Activated B cell treated with CpG ODN at 0.5 μM for 24 hours (primary cell): ENCODE results near the gene SOD1. TPM values are rescaled to one million over a fixed set of nuclear protein-coding genes. Genes with fewer than 3 reads are reported as not detected.

Experiments used
- ATAC-seq: fragments of 200-7000 bp; cut with Tn5 transposase; one replicate; pipeline ENCODE4 v1.10.0; 2021; ENCODE audit warnings: low read depth, mild to moderate bottlenecking, moderate library complexity
- CTCF ChIA-PET: fragments of 350-600 bp; sonication (Branson Sonifier 250); formaldehyde crosslinking; loops from one replicate; lab custom pipeline; 2021; ENCODE audit warnings: antibody characterized with exemption; lab: Charles Lee
- POLR2A ChIA-PET: fragments of 350-600 bp; sonication (Branson Sonifier 250); formaldehyde crosslinking; loops from one replicate; lab custom pipeline; 2021; ENCODE audit warnings: antibody characterized with exemption; lab: Charles Lee
- DNase-seq: peaks from one replicate; pipeline ENCODE4 v3.0.0; 2022
- H3K27ac Mint-ChIP-seq: one replicate; pipeline ENCODE4 v1.8.0; 2020; ENCODE audit warnings: mixed read lengths
- H3K27me3 Mint-ChIP-seq: one replicate; pipeline ENCODE4 v1.8.0; 2021; ENCODE audit warnings: mixed read lengths
- H3K36me3 Mint-ChIP-seq: one replicate; pipeline ENCODE4 v1.8.0; 2021; ENCODE audit warnings: low read depth, mixed read lengths
- H3K4me1 Mint-ChIP-seq: one replicate; pipeline ENCODE4 v1.8.0; 2021; ENCODE audit warnings: mixed read lengths
- H3K4me3 Mint-ChIP-seq: one replicate; pipeline ENCODE4 v1.8.0; 2020; ENCODE audit warnings: mild to moderate bottlenecking, mixed read lengths
- H3K9me3 Mint-ChIP-seq: one replicate; pipeline ENCODE4 v1.8.0; 2020; ENCODE audit warnings: mixed read lengths
- intact Hi-C: fragments of 100-400 bp; cut with micrococcal nuclease; formaldehyde crosslinking; loops from one replicate; pipeline ENCODE4 v1.15.1; 2024
- total RNA-seq: library from RNA; stranded (reverse); gene quantifications from 2 replicates; pipeline ENCODE4 v1.2.3, GENCODE V29; 2022
- TF ChIP-seq, protein P1 (sequence below): fragments of 200-600 bp; IDR thresholded peaks from one replicate; pipeline ENCODE4 v1.8.0; 2022; ENCODE audit warnings: antibody characterized with exemption, mild to moderate bottlenecking

The SOD1 gene
- total RNA-seq, 1 donor from 2014 or later, result 107 TPM

DNA sequence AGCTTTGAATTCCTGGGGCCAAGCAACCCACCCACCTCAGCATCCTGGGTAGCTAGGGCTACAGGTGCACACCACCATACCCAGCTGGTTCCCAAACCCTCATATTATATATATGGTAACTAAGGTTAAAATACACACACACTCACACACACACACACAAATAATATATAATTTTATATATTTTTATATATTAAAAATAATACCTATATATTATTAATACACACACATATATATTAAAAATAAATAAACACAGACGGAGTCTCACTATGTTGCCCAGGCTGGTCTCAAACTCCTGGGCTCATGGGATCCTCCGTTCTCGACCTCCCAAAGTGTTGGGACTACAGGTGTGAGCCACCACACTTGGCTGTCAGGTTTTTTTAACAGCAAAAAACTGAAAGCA is 40.5 kb downstream of the SOD1 start:
- intact Hi-C loops, result no loop called here
- H3K36me3 Mint-ChIP-seq, result peaks cover 83% of the 10 kb centered on the region
- ChIA-PET CTCF (no interaction called here), POLR2A (no interaction called here)
- no peak for ATAC-seq
- no peaks in the 10 kb centered on the region for H3K27me3 Mint-ChIP-seq
- TF ChIP-seq, protein P1, sequence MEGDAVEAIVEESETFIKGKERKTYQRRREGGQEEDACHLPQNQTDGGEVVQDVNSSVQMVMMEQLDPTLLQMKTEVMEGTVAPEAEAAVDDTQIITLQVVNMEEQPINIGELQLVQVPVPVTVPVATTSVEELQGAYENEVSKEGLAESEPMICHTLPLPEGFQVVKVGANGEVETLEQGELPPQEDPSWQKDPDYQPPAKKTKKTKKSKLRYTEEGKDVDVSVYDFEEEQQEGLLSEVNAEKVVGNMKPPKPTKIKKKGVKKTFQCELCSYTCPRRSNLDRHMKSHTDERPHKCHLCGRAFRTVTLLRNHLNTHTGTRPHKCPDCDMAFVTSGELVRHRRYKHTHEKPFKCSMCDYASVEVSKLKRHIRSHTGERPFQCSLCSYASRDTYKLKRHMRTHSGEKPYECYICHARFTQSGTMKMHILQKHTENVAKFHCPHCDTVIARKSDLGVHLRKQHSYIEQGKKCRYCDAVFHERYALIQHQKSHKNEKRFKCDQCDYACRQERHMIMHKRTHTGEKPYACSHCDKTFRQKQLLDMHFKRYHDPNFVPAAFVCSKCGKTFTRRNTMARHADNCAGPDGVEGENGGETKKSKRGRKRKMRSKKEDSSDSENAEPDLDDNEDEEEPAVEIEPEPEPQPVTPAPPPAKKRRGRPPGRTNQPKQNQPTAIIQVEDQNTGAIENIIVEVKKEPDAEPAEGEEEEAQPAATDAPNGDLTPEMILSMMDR, result no peak
- H3K4me1 Mint-ChIP-seq, result peaks cover 2% of the 10 kb centered on the region
- no peaks in the 10 kb centered on the region for H3K9me3 Mint-ChIP-seq
- DNase-seq, result no peak
- no peak overlapping the region for H3K4me3 Mint-ChIP-seq
- no peak overlapping the region for H3K27ac Mint-ChIP-seq

DNA sequence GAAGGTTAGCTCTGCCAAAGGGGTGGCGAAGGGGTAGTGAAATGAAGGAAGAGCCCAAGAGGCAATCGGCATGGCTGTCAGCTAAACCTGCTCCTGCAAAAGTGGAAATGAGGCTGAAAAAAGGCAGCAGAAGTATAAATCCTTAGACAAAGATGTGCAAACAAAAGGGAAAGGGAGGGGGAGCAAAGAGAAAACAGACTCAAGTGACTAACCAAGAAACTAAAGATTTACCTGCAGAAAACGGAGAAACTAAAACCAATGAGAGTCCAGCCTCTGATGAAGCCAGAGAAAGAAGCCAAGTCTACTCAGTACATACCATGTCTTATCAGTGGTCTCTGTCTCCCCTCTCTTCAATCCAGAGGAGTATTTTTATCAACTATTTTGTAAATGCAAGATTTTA is 47.1 kb downstream of the SOD1 start:
- TF ChIP-seq, protein P1, result no peak
- H3K4me3 Mint-ChIP-seq, result no peak overlapping the region
- DNase-seq, result no peak
- no peak overlapping the region for H3K27ac Mint-ChIP-seq
- peaks cover 29% of the 10 kb centered on the region for H3K36me3 Mint-ChIP-seq
- H3K9me3 Mint-ChIP-seq, result no peaks in the 10 kb centered on the region
- no peak for ATAC-seq
- H3K4me1 Mint-ChIP-seq, result peaks cover 53% of the 10 kb centered on the region
- H3K27me3 Mint-ChIP-seq, result no peaks in the 10 kb centered on the region
- ChIA-PET POLR2A (interaction anchor here (0.6 kb wide), 1 partner anchor 24 kb away, joined by 3 read pairs; no protein-coding TSS in a partner anchor), CTCF (no interaction called here)
- intact Hi-C loops, result loop anchor here (1.0 to 2.0 kb wide), 2 partner anchors 8 to 14 kb away; no protein-coding TSS in a partner anchor

- CTCF ChIA-PET, result no interaction called here
- Mint-ChIP-seq H3K4me1 (peaks cover 60% of the 10 kb centered on the region), H3K4me3 (no peak overlapping the region), H3K9me3 (no peaks in the 10 kb centered on the region), H3K27me3 (no peaks in the 10 kb centered on the region), H3K36me3 (peaks cover 20% of the 10 kb centered on the region), H3K27ac (no peak overlapping the region)
- POLR2A ChIA-PET, result no interaction called here
- TF ChIP-seq, protein P1, result no peak
- DNase-seq, result no peak
- ATAC-seq, result no peak
- intact Hi-C loops, result loop anchor here (2.0 kb wide), 1 partner anchor 13 kb away; no protein-coding TSS in a partner anchor
Measured at GRCh38 chr21:31707499-31707898, 48.0 kb downstream of the SOD1 start.

GRCh38 chr21:31708541-31708940 is 49.0 kb downstream of the SOD1 start:
- TF ChIP-seq, protein P1, result no peak

GRCh38 chr21:31710586-31710985 is 51.1 kb downstream of the SOD1 start:
- intact Hi-C loops, result no loop called here
- no peak for ATAC-seq
- Mint-ChIP-seq H3K27ac (peak overlapping the region; percentile 38), H3K4me3 (no peak overlapping the region), H3K36me3 (peaks cover 3% of the 10 kb centered on the region), H3K27me3 (no peaks in the 10 kb centered on the region), H3K9me3 (no peaks in the 10 kb centered on the region), H3K4me1 (peaks cover 89% of the 10 kb centered on the region)
- CTCF ChIA-PET, result no interaction called here
- POLR2A ChIA-PET, result interaction anchor here (1.0 kb wide), 1 partner anchor 23 kb away, joined by 3 read pairs; no protein-coding TSS in a partner anchor
- DNase-seq, result no peak
- TF ChIP-seq, protein P1, result no peak

More at GRCh38 chr21:31708541-31708940, 49.0 kb downstream of the SOD1 start:
- peaks cover 69% of the 10 kb centered on the region for H3K4me1 Mint-ChIP-seq
- peaks cover 13% of the 10 kb centered on the region for H3K36me3 Mint-ChIP-seq
- ChIA-PET CTCF (no interaction called here), POLR2A (no interaction called here)
- ATAC-seq (no peak), DNase-seq (no peak)
- no peaks in the 10 kb centered on the region for H3K9me3 Mint-ChIP-seq
- no peak overlapping the region for H3K4me3 Mint-ChIP-seq
- no peaks in the 10 kb centered on the region for H3K27me3 Mint-ChIP-seq
- intact Hi-C loops, result no loop called here
- peak overlapping the region; percentile 24 for H3K27ac Mint-ChIP-seq
